Neural crest cell (in vitro differentiated cells): Measurements from ENCODE around the gene ZNF548. TPM values are rescaled to one million over a fixed set of nuclear protein-coding genes. Genes with fewer than 3 reads are reported as not detected.

Experiments used
- DNase-seq: peaks from one replicate; pipeline ENCODE4 v3.0.0; 2021; ENCODE audit warnings: low read depth, mixed read lengths, low spot score
- H3K27ac Mint-ChIP-seq: one replicate; pipeline ENCODE4 v1.8.0; 2021; ENCODE audit warnings: mild to moderate bottlenecking, mixed read lengths; ENCODE audit not compliant: unreplicated experiment
- H3K27me3 Mint-ChIP-seq: 2 replicates; pipeline ENCODE4 v1.8.0; 2021; ENCODE audit warnings: low read depth, mild to moderate bottlenecking, mixed read lengths
- H3K36me3 Mint-ChIP-seq: 2 replicates; pipeline ENCODE4 v1.8.0; 2021; ENCODE audit warnings: low read depth, mild to moderate bottlenecking, mixed read lengths
- H3K4me1 Mint-ChIP-seq: 2 replicates; pipeline ENCODE4 v1.8.0; 2021; ENCODE audit warnings: mixed read lengths
- H3K4me3 Mint-ChIP-seq: one replicate; pipeline ENCODE4 v1.8.0; 2021; ENCODE audit warnings: mild to moderate bottlenecking, mixed read lengths
- H3K9me3 Mint-ChIP-seq: 2 replicates; pipeline ENCODE4 v1.8.0; 2021; ENCODE audit warnings: mixed read lengths
- total RNA-seq: library from RNA; stranded (reverse); gene quantifications from 2 replicates; pipeline ENCODE4 v1.2.1, GENCODE V29; 2021
- TF ChIP-seq, protein P1 (sequence below): fragments of 200-600 bp; sonication (generic); conservative IDR thresholded peaks from 2 replicates; pipeline ENCODE4 v1.5.0; 2021; ENCODE audit warnings: antibody characterized with exemption, mild to moderate bottlenecking

The ZNF548 gene
- total RNA-seq, 1 donor from 2014 or later = 22.1 TPM

DNA sequence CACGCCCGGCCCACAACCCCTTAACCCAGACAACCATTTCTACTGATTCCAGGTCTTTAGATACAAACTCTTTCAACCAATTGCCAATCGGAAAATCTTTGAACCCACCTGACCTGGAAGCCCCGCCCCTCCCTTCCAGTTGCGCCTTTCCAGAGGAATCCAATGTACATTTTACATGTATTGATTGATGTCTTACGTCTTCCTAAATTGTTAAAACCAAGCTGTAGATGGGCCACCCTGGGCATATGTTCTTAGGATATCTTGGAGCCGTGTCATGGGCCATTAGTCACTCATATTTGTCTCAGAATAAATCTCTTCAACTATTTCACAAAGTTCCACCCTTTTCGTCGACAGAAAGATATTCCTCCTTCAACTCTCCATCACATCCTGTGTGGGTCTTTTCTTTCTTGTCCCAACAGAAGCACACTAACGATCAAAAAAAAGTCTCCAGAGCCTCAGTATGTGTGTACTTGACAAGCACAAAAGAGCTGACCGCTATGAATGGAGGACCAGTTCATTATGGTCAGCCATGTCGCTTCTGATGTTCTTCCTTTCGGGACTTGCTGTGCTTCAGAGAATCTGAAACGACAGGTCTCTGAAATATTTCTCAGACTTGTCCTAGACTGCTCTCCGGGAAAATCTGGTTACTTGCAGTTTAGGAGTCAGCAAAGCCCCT is 44.9 kb downstream of the ZNF548 start:
- Mint-ChIP-seq H3K27me3 (no peaks in the 10 kb centered on the region), H3K36me3 (peaks cover 27% of the 10 kb centered on the region), H3K9me3 (peaks cover 12% of the 10 kb centered on the region), H3K4me3 (peak overlapping the region; percentile 98), H3K27ac (peak overlapping the region; percentile 85), H3K4me1 (peaks cover 28% of the 10 kb centered on the region)
- TF ChIP-seq, protein P1, sequence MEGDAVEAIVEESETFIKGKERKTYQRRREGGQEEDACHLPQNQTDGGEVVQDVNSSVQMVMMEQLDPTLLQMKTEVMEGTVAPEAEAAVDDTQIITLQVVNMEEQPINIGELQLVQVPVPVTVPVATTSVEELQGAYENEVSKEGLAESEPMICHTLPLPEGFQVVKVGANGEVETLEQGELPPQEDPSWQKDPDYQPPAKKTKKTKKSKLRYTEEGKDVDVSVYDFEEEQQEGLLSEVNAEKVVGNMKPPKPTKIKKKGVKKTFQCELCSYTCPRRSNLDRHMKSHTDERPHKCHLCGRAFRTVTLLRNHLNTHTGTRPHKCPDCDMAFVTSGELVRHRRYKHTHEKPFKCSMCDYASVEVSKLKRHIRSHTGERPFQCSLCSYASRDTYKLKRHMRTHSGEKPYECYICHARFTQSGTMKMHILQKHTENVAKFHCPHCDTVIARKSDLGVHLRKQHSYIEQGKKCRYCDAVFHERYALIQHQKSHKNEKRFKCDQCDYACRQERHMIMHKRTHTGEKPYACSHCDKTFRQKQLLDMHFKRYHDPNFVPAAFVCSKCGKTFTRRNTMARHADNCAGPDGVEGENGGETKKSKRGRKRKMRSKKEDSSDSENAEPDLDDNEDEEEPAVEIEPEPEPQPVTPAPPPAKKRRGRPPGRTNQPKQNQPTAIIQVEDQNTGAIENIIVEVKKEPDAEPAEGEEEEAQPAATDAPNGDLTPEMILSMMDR = no peak
- DNase-seq = no peak

DNA sequence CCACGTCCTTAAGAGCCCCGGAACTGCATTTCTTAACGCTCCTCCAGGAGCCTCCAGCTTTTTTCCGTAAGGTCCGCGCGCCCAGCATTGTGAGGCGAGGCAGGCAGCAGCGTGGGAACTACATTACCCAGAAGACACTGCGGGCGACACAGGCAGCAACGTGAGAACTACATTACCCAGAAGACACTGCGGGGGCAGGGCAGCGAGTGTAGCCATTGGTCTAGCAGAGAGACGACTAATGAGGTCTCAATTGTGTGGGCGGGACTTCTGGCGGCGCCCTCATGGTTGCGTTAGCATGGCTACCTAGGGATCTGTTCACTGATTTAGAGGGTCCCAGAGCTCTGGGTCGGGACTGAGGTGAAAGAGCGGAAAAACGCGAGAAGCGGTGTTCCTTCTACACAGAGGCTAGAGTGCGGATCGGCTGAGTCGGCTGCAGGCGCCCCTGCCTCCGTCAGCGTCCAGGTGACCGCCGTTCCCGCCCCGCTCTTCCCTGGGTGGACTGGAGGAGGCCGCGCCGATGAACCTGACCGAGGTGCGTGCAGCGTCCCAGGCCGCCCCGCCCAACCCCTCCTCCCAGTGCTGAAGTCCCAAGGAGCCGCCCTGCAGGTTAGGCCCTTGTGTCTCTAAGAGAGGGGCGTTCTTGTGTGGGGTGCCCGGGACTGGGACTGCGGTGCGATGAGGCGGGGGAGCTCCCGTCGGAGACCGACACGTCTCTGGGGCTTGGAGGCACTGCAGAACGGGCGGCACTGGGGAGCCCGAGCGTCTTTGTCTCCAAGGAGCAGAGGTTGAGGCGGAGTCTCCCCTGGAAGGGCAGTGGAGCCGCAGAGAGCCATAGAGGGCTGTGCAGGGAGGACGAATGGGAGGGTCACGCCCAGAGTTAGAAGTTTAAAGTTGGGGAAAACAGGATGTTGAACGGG is 45.7 kb downstream of the ZNF548 start, which contains the start of gene ZNF749:
Gene ZNF749, plus strand, starts transcription at position 264 of the 917 bp plus-strand sequence. Its CDS starts 254 bp downstream, at position 518.
- peak; percentile 95 for DNase-seq
- peaks cover 28% of the 10 kb centered on the region for H3K4me1 Mint-ChIP-seq
- H3K4me3 Mint-ChIP-seq = peak within 1 kb of the TSS; percentile 98
- peak within 1 kb of the TSS; percentile 85 for H3K27ac Mint-ChIP-seq
- H3K27me3 Mint-ChIP-seq = no peaks in the 10 kb centered on the region
- H3K36me3 Mint-ChIP-seq = peaks cover 35% of the 10 kb centered on the region
- TF ChIP-seq, protein P1 = no peak
- H3K9me3 Mint-ChIP-seq = peaks cover 16% of the 10 kb centered on the region

DNA sequence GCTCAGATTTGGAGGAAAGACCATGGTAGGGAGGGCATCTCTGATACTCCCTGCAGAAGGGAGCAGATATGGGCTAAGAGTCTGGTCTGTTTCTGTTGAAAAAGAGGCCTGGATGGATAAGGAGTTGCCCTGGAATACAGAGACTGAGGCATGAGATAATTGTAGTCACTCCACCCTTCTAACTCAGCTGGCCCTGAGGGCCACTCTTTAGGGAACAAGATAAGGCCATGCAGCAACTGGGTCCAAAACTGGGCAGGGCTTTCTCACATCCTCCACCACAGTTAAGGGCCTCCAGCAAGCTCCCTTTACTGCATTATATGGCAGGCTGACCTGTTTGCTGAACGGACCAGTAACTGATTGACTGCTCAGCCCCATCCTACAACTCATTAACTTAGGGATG is 46.8 kb downstream of the ZNF548 start:
- peak overlapping the region; percentile 98 for H3K4me3 Mint-ChIP-seq
- peaks cover 28% of the 10 kb centered on the region for H3K4me1 Mint-ChIP-seq
- no peak for DNase-seq
- TF ChIP-seq, protein P1 = no peak
- H3K27me3 Mint-ChIP-seq = no peaks in the 10 kb centered on the region
- H3K9me3 Mint-ChIP-seq = peaks cover 19% of the 10 kb centered on the region
- H3K36me3 Mint-ChIP-seq = peaks cover 41% of the 10 kb centered on the region
- H3K27ac Mint-ChIP-seq = no peak overlapping the region

DNA sequence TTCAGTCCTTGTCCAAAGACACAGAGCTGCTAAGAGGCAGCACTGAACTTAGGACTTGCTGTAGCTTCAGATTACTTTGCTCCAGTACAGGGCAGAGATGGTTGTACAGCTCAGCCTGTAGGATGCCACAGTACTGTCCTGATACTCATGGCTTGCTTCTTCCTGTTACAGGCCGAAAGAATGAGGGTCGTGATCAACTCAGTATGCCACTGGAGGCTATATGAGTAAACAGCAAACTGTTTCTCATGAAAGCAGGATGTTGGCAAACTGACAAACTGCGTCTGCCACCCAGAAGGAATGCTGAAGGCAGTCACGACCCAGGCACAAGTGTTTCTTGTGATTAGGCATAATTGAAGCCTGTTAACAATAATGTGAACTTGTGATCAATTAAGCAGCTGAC is 48.3 kb downstream of the ZNF548 start:
- H3K27ac Mint-ChIP-seq = no peak overlapping the region
- no peak for DNase-seq
- peaks cover 52% of the 10 kb centered on the region for H3K36me3 Mint-ChIP-seq
- TF ChIP-seq, protein P1 = no peak
- no peaks in the 10 kb centered on the region for H3K27me3 Mint-ChIP-seq
- peak overlapping the region; percentile 70 for H3K4me3 Mint-ChIP-seq
- peaks cover 19% of the 10 kb centered on the region for H3K9me3 Mint-ChIP-seq
- peaks cover 28% of the 10 kb centered on the region for H3K4me1 Mint-ChIP-seq

DNA sequence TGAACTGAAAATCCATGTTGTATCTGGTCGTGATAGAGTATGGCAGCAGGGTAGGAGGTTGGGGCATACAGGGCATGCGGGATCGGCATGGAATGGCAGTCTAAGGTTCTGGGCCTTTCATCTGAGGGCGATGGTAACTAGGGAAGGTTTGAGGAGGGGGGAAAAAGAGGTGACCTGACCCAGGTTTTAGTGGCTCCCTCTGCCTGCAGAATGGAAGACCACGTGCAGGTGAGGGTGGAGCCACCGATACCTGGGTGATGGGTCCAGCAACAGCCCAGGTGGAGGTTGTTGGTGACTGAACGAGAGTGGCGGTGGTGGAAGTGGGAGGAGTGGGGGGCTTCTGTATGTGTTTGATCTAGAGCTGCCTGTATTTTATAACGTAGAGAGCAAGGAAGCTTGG is 49.3 kb downstream of the ZNF548 start:
- Mint-ChIP-seq H3K27me3 (no peaks in the 10 kb centered on the region), H3K4me3 (peak overlapping the region; percentile 61), H3K36me3 (peaks cover 60% of the 10 kb centered on the region), H3K9me3 (peaks cover 15% of the 10 kb centered on the region), H3K4me1 (peaks cover 28% of the 10 kb centered on the region), H3K27ac (no peak overlapping the region)
- TF ChIP-seq, protein P1 = no peak
- DNase-seq = no peak
